ENCODE data around the gene RHBDL3.

GRCh38 chr17:32298721-32299579 lies 33.3 kb downstream of the RHBDL3 start:
- TF ChIP-seq POLR2AphosphoS5 (IDR thresholded peaks at IDR 0.05) (no peak), CTCF (IDR thresholded peaks at IDR 0.05) (no peak), POLR2A (IDR thresholded peaks at IDR 0.05) (no peak), EP300 (IDR thresholded peaks at IDR 0.05; ENCODE audit: low read depth) (no peak)
